22Rv1 (cell line): ENCODE data around the gene GPI.

ENCODE experiments used
- H3K27ac ChIP-seq: fragments of 450-650 bp; 2 replicates; pipeline ENCODE4 v1.5.1; 2017
- CTCF ChIP-seq: fragments of 450-650 bp; IDR thresholded peaks from 2 replicates; pipeline ENCODE4 v1.5.1; 2017; ENCODE audit warnings: mild to moderate bottlenecking
- ZFX ChIP-seq: fragments of 450-650 bp; IDR thresholded peaks from 2 replicates; pipeline ENCODE4 v1.6.1; 2017; ENCODE audit warnings: antibody characterized with exemption, borderline replicate concordance

The GPI gene

GRCh38 chr19:34363094-34363493 lies 1.9 kb upstream of the GPI start:
- no peak for TF ChIP-seq CTCF
- TF ChIP-seq ZFX = no peak
- no peak overlapping the region for H3K27ac ChIP-seq

GRCh38 chr19:34363930-34364329 lies 1.1 kb upstream of the GPI start:
- H3K27ac ChIP-seq = no peak overlapping the region
- TF ChIP-seq CTCF (no peak), ZFX (no peak)

- H3K27ac ChIP-seq = peak overlapping the region; percentile 83
- TF ChIP-seq CTCF (no peak), ZFX (no peak)
Measured at GRCh38 chr19:34364462-34364829, 550 bp upstream of the GPI start.

- TF ChIP-seq ZFX (no peak), CTCF (no peak)
- H3K27ac ChIP-seq = peak overlapping the region; percentile 83
Measured at GRCh38 chr19:34365463-34366401, 736 bp downstream of the GPI start.

- no peak for TF ChIP-seq CTCF
- TF ChIP-seq ZFX = no peak
- no peak overlapping the region for H3K27ac ChIP-seq
Measured at GRCh38 chr19:34366738-34367623, 2.0 kb downstream of the GPI start.

GRCh38 chr19:34367624-34367957 lies 2.6 kb downstream of the GPI start:
- H3K27ac ChIP-seq = no peak overlapping the region

More at GRCh38 chr19:34367624-34367957, 2.6 kb downstream of the GPI start:
- TF ChIP-seq ZFX (no peak), CTCF (no peak)
